Ishikawa (cell line): ENCODE measurements around the gene PPP1R9B.

Experiments
- CEBPB ChIP-seq: IDR thresholded peaks from 2 replicates; pipeline ENCODE4 v1.6.1; 2012
- CREB1 ChIP-seq: IDR thresholded peaks from 2 replicates; pipeline ENCODE4 v1.6.1; 2012; ENCODE audit warnings: low read depth
- EGR1 ChIP-seq: IDR thresholded peaks from 2 replicates; pipeline ENCODE4 v1.6.1; 2012
- EP300 ChIP-seq: IDR thresholded peaks from 2 replicates; pipeline ENCODE4 v1.6.1; 2012; ENCODE audit warnings: borderline replicate concordance
- FOXM1 ChIP-seq: IDR thresholded peaks from 2 replicates; pipeline ENCODE4 v1.6.1; 2012; ENCODE audit warnings: low read depth, borderline replicate concordance
- RAD21 ChIP-seq: IDR thresholded peaks from 2 replicates; pipeline ENCODE4 v1.6.1; 2012; ENCODE audit warnings: low read depth
- REST ChIP-seq: IDR thresholded peaks from 2 replicates; pipeline ENCODE4 v1.6.1; 2012; ENCODE audit warnings: low read depth, mild to moderate bottlenecking
- TAF1 ChIP-seq: IDR thresholded peaks from 2 replicates; pipeline ENCODE4 v1.6.1; 2012; ENCODE audit warnings: low read depth, mild to moderate bottlenecking
- TF ChIP-seq, protein P1 (sequence below): IDR thresholded peaks from 2 replicates; pipeline ENCODE4 v1.6.1; 2012
- TF ChIP-seq, protein P2 (sequence below): IDR thresholded peaks from 2 replicates; pipeline ENCODE4 v1.6.1; 2012

- TF ChIP-seq EGR1 (no peak), EP300 (no peak), CEBPB (no peak), REST (no peak), TAF1 (no peak), FOXM1 (no peak), RAD21 (no peak), CREB1 (no peak)
- TF ChIP-seq, protein P1, sequence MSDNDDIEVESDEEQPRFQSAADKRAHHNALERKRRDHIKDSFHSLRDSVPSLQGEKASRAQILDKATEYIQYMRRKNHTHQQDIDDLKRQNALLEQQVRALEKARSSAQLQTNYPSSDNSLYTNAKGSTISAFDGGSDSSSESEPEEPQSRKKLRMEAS = no peak
- TF ChIP-seq, protein P2, sequence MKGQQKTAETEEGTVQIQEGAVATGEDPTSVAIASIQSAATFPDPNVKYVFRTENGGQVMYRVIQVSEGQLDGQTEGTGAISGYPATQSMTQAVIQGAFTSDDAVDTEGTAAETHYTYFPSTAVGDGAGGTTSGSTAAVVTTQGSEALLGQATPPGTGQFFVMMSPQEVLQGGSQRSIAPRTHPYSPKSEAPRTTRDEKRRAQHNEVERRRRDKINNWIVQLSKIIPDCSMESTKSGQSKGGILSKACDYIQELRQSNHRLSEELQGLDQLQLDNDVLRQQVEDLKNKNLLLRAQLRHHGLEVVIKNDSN = no peak
Measured at GRCh38 chr17:50095626-50096037, 54.8 kb downstream of the PPP1R9B start.
